C4-2B (cell line): Measurements from ENCODE around the gene ZCWPW1.

Source experiments
- H3K27ac ChIP-seq: fragments of 450-650 bp; 2 replicates; pipeline ENCODE4 v1.5.1; 2017
- ZFX ChIP-seq: fragments of 450-650 bp; IDR thresholded peaks from 2 replicates; pipeline ENCODE4 v1.6.1; 2017
- TF ChIP-seq, protein P1 (sequence below): fragments of 450-650 bp; conservative IDR thresholded peaks from 2 replicates; pipeline ENCODE4 v1.5.1; 2017; ENCODE audit warnings: mild to moderate bottlenecking

The ZCWPW1 gene

DNA sequence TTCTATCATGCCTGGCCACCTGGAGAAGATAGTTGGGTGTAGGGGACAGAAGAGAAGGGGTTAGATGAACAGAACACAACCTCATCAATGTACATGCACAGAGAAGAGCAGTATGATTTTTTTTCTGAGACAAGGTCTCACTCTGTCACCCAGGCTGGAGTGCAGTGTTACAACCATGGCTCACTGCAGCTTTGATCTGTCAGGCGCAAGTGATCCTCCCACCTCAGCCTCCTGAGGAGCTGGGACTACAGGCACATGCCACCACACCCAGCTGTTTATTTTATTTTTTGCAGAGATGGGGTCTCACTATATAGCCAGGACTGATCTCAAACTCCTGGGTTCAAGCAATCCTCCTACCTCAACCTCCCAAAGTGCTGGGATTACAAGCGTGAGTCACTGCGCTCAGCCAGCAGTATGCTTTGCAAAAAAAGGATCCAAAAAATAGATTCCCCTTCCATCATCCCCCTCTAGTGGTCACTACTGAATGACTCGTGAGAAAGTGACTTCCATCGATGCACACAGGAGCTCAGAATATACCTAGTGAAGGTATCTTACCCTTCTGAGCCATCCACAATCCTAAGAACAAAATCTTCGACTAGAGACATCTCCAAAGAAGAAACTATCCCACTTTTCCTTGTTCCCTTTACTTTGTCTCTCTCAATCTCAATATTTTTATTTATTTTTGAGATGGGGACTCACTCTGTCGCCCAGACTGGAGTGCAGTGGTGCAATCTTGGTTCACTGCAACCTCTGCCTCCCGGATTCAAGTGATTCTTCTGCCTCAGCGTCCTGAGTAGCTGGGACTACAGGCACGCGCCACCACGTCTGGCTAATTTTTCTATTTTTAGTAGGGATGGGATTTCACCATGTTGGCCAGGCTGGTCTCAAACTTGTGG is 21.0 kb downstream of the ZCWPW1 start:
- TF ChIP-seq, protein P1, sequence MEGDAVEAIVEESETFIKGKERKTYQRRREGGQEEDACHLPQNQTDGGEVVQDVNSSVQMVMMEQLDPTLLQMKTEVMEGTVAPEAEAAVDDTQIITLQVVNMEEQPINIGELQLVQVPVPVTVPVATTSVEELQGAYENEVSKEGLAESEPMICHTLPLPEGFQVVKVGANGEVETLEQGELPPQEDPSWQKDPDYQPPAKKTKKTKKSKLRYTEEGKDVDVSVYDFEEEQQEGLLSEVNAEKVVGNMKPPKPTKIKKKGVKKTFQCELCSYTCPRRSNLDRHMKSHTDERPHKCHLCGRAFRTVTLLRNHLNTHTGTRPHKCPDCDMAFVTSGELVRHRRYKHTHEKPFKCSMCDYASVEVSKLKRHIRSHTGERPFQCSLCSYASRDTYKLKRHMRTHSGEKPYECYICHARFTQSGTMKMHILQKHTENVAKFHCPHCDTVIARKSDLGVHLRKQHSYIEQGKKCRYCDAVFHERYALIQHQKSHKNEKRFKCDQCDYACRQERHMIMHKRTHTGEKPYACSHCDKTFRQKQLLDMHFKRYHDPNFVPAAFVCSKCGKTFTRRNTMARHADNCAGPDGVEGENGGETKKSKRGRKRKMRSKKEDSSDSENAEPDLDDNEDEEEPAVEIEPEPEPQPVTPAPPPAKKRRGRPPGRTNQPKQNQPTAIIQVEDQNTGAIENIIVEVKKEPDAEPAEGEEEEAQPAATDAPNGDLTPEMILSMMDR: peak; percentile 89
- no peak for TF ChIP-seq ZFX
- H3K27ac ChIP-seq: no peak overlapping the region

DNA sequence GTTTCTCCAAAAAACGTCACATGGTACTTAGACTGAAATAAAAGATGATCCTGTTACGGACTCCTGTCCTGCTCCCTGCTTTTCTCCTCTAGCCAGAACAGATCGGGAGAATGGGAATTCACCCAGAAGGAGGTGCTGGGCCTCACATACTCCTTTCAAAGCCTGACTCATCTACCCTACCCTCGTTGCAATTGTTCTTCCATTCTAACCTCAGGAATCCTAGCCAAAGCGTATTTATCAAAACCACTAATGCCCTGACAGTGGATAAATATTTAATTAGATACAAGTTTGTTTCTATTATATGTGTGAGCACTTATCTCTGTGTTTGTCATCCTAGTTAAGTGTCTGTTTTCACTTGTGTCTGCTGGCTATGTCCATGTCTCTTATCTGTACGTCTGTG is 21.7 kb downstream of the ZCWPW1 start:
- no peak overlapping the region for H3K27ac ChIP-seq
- TF ChIP-seq ZFX: no peak
- TF ChIP-seq, protein P1: no peak

- no peak overlapping the region for H3K27ac ChIP-seq
- TF ChIP-seq, protein P1: no peak
- TF ChIP-seq ZFX: no peak
Observed at GRCh38 chr7:100402241-100402640, 26.3 kb downstream of the ZCWPW1 start.

GRCh38 chr7:100401811-100402210 is 26.7 kb downstream of the ZCWPW1 start:
- H3K27ac ChIP-seq: no peak overlapping the region
- no peak for TF ChIP-seq ZFX
- TF ChIP-seq, protein P1: no peak

DNA sequence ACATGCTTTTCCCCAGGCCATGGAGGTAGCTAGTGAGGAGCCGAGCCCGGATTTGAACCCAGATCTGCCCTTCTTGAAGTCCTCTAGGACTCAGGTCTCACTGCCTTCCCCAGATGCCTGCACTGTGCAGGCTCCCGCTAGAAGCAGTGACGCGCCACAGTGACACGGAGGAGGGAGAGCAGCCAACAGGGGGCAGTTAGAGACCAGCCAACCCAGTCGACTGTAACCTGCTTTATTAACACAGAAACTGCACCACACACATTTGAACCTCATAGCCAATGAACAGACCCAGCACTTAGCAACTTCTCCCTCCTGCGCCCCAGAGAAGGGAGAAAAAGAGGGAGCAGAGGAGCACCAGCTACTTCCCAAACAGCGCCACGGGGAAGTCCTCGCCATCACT is 27.8 kb downstream of the ZCWPW1 start:
- TF ChIP-seq ZFX: no peak
- TF ChIP-seq, protein P1: no peak
- H3K27ac ChIP-seq: no peak overlapping the region

GRCh38 chr7:100400041-100400440 is 28.5 kb downstream of the ZCWPW1 start:
- H3K27ac ChIP-seq: no peak overlapping the region
- TF ChIP-seq, protein P1: no peak
- TF ChIP-seq ZFX: no peak

GRCh38 chr7:100398239-100398638 is 30.3 kb downstream of the ZCWPW1 start:
- TF ChIP-seq ZFX: no peak
- TF ChIP-seq, protein P1: no peak
- H3K27ac ChIP-seq: no peak overlapping the region
